HG03159 (cell line): ENCODE results near the gene SPSB4.
"Not testable (repeated sequence)": the region's sequence is repeated elsewhere in the genome, so short reads cannot be mapped to it uniquely, and the experiment has no call there.

Experiments used
- ATAC-seq: cut with Tn5 transposase; IDR thresholded peaks from one replicate; pipeline ENCODE4 v1.9.1; 2021; ENCODE audit warnings: mild to moderate bottlenecking, moderate library complexity; ENCODE audit not compliant: unreplicated experiment

Gene SPSB4

DNA sequence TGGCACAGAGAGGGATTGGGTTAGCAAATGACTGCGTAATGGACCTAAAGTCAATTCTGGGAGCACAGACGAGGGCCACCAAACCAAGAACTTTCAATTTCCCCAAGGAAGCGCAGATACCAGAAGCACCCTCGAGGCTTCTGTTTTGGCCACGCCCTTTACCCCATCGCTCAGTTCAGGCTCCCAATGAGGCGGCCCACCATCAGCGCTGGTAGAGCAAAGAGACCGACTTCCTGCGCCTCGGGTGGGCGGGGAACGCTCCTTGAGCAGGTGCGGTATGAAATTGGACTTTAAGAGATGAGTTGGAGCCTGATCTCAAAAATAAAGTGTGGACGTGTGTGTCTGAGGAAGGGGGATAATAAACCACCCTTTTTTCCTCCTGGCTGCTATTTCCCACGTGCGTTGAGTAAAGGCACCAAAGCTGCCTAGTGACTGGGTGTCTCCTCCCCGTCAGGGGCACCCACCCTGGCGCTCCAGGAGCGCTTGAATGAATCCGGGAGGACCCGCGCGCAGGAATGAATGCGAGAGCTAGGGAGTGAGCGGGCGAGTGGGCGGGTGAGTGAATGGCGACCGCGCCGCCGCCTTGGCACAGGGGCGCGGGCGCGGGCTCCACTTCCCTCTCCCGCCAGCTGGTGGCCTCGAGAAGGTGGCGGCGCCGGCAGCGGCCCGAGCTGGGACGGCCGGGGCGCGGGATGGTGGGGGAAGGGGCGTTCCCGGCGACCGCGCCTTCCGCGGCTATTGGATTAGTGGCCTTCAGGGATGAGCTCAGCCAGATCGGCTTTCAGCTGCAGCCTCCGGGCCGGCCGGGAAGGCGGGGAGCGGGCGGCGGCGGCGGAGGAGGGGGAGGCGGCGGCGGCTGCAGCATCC, at the start of gene SPSB4:
Gene SPSB4, plus strand, starts transcription at position 772 of the 867 bp plus-strand sequence. CDS start 14,758 bp downstream, outside the sequence.
- no peak for ATAC-seq

DNA sequence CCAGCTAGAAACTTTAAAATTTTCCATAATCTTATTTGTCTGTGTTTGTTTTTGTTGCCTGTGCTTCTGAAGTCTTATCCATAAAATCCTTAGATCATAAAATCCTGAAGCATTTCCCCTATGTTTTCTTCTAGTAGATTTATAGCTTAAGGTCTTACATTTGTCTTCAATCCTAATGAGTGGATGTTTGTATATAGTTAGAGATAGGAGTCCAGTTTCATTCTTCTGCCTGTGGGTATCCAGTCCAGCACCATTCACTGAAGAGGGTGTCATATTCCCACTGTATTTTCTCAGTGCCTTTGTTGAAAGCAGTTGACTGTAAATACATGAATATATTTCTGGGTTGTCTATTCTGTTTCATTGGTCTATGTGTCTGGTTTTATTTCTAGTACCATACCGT, 44.8 kb upstream of the SPSB4 start:
- no peak for ATAC-seq

DNA sequence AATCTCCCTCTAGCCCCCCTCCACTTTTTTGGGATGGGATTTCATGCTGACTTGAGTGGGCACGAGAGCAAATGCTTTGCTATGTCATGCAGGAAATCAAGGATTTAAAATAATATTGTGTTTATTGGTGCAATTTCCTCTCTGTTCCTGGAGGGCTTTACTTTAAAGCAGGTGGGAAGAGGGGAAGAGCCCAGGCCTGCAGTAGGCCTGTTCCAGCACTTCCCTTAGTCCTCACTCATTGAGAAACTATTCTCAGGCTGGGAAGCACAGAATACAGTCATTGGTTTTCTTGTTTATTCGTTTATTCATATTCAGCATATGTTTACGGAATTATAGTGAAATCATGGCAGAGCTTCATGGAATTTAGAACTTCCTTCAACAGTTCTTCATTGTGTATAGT, 41.7 kb upstream of the SPSB4 start:
- ATAC-seq: no peak

DNA sequence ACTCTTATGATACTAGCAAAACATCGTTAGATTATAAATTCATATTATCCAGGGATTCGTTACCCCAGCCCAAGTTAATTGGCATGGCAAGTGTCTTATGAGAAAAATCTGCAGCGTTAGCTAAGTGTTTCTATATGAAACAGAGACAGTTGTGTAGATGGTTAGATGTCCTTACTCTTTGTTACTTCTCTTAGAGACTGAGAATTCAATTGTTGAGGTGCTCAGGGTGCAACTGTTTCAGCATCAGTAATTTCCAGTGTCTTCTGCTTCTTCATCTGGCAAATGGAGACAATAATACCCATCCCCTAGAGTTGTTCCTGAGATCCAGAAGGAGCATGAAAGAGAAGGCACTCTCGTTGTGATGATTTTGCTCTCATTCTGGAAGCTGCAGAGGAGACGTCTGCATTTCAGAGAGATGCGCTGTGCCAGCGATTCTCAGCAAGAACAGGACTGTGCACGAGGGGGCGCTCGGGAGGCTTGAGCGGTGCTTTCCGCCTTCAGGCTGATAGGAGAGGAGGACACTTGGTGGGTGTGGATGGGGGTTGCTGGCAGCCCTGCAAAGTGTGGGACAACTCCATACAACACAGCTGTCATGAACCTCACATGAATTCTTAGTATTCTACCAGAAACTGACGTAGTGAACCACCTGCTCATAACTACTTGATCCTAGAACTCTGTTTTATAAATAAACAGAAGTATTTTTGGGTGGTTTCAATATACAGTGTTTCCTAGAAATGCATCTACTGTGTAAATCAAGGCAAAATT, 39.7 kb upstream of the SPSB4 start:
- ATAC-seq: peak; percentile 90

DNA sequence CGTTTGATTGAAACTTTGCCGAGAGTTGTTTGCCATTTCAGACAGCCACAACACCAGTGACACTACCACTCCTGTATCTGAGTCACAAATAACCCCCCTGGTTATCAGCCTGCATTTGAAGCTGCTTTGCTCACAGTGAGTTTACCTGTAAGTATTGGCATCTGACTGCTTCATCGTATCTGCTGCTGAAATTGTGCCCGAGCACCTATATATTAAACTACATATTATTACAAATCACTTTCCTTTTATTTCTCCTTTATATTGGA, 39.2 kb upstream of the SPSB4 start:
- ATAC-seq: no peak

DNA sequence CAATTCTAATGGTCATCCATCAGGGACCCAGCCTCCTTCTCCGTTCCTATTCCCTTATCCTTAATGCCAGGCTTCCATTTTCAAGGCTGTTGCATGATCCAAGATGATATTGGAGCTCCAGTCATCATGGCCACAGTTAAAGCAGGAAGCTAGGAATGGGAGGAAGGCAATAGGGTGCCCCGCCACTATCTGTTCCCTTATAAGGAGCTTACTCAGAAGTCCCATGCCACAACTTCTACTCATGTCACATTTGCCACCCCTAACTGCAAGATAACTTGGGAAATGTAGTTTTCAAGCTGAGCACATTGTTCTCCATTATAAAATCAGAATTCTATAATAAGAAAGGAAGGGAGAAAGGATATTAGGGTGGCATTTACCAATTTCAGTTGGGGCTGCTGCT, 38.6 kb upstream of the SPSB4 start:
- no peak for ATAC-seq

DNA sequence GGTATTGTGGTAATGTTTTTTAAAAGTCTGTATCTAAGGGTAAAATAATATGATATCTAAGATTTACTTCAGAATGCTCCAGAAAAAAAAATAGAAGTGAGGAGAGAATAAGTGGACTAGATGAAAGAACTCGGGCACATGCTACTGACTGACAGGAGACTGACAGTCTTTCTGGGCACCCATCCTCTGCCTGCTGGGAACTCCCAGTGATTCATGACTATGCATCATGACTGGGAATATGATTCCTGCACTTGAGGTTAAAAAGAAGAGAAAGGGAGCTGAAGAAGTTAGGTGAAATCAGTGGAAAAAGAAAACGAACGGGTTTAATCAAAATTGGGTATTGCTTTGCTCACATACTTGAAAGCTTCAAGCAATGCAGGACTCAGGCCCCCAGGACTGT, 35.7 kb upstream of the SPSB4 start:
- ATAC-seq: no peak

DNA sequence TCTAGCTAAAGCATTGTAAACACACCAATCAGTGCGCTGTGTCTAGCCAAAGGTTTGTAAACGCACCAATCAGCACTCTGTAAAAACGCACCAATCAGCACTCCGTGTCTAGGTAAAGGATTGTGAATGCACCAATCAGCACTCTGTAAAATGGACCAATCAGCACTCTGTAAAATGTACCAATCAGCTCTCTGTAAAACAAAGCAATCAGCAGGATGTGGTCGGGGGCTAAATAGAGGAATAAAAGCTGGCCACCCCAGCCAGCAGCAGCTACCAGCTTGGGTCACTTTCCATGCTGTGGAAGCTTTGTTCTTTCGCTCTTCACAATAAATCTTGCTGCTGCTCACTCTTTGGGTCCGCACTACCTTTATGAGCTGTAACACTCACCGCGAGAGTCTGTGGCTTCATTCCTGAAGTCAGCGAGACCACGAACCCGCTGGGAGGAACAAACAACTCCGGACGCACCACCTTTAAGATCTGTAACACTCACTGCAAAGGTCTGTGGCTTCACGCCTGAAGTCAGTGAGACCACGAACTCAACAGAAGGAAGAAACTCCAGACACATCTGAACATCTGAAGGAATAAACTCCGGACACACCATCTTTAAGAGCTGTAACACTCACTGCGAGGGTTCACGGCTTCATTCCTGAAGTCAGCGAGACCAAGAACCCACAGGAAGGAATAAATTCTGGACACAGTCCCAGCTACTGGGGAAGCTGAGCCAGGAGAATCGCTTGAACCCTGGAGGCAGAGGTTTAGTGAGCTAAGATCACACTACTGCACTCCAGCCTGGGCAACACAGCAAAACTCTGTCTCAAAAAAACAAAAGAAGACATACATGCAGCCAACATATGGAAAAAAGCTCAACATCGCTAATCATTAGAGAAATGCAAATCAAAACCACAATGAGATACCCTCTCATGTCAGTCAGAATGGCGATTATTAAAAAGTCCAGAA, 33.5 kb upstream of the SPSB4 start:
- ATAC-seq: not testable (repeated sequence)

DNA sequence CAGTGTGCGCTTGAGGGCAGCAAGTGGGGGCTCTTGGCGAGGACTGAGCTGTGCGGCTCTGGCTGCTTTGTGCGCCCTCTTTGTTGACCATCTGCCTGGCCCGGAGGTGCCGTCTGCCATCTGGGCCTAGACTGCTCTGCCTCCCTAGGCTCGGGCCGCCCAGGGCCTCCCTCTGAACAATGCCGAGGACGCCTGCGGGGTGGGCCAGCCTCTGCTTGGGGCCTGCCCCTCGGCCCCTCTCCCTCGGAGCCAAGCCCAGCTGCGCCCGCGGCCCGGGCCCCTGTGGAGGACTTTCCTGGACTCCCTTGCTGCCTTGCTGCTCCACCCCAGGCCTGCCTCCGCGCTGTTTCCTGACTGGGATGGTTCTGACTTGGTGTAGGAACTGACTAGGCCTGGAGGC, 31.9 kb upstream of the SPSB4 start:
- no peak for ATAC-seq

DNA sequence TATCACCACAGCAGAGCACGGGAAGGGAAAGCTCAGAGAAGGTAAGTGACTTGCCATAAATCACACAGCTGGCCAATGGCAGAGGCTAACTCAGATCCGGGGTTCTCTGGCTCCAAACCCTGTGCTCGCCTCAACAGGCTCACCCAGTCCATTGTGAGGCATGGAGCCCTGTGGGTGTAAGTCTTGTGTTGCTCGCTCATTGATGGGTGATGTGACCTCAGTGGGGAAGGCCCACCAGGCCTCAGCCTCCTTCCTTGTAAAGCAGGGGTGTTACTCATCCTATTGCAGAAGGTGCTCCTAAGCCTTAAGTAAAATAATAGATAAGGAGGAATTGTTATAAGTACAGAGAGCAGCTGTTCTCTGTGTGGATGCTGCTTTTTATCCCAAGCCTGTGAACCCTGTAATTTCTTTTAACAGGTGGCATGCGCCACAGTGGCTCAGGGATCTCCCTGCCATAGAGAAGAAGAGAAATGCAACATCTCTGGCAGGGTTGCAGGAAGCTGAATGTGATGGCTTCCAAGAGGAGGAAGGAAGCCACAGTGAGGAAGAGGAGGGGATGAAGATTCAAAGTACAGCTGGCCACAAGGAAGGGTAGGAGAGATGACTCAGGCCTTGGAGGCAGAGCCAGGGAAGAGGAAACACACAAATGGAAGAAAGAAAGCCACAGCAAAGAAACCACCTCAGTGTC, 30.9 kb upstream of the SPSB4 start:
- ATAC-seq: no peak

DNA sequence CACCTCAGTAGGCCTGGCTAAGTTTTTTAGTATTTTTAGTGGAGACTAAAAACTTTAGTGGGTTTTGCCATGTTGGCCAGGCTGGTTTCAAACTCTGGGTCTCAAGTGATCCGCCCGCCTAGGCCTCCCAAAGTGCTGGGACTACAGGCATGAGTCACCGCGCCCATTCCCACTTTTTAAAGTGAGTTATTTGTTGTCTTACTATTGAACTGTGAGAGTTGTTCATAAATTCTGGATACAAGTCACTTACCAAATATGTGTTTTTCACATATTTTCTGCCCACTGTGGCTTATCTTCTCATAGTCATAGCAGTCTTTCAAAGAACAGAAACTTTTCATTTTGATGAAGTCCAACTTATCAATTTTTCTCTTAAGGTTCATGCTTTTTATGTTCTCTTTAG, 29.9 kb upstream of the SPSB4 start:
- no peak for ATAC-seq

DNA sequence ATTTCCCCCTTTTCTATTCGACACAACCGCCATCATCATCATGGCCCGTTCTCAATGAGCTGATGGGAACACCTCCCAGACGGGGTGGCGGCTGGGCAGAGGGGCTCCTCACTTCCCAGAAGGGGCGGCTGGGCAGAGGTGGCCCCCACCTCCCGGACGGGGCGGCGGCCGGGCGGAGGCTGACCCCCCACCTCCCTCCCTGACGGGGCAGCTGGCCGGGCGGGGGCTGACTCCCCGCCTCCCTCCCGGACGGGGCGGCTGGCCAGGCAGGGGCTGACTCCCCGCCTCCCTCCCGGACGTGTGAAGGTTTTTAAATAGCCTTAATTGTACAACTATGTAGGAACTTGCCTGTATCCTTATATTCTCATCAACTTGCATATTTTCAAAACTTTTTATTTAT, 20.9 kb upstream of the SPSB4 start:
- no peak for ATAC-seq

DNA sequence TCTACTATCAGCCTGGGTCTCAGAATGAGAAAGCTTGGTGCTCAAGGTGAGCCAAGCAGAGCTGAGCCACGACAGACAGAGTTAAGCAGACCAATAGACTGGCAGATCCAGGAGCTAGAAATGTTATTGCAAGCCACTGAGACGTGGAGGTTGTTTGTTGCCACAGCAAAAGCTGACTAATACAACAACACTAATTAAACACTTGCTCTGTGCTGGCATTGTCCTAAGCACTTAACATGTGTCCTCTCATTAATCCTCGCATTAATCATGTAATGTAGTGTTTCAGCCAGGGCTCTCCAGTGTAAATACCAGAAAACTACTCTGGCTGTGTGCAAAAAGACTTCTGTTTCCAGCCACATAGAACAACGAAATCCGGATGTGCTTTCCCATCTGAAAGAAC, 11.6 kb upstream of the SPSB4 start:
- ATAC-seq: no peak

DNA sequence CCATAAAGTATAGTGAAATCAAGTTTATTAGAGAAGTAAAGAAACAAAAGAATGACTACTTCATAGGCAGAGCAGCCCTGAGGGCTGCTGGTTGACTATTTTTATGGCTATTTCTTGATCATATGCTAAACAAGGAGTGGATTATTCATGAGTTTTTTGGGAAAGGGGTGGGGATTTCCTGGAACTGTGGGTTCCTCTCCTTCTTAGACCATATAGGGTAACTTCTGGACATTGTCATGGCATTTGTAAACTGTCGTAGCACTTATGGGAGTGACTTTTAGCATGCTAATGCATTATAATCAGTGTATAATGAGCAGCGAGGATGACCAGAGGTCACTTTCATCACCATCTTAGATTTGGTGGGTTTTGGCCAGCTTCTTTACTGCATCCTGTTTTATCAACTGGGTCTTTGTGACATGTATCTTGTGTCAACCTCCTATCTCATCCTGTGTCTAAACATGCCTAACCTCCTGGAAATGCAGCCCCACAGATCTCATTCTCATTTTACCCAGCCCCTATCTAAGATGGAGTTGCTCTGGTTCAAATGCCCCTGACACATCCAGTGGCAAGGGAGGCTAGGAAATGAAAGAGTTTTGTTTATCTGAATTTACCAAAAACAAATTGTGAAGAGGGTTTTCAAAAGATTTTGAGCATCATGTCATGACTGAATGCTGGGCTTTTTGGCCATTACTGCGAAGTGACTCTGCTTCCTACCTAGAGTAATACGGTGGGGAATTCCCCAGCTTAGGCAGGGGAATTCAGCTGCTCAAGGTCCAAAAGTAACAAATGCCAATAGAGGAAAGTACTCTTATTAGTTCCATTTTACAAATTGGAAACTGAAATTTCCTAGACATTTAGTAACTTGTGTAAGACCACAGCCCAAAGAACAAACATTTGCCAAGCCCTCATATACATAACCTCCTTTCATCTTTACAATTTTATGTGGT, 6.2 kb upstream of the SPSB4 start:
- no peak for ATAC-seq

DNA sequence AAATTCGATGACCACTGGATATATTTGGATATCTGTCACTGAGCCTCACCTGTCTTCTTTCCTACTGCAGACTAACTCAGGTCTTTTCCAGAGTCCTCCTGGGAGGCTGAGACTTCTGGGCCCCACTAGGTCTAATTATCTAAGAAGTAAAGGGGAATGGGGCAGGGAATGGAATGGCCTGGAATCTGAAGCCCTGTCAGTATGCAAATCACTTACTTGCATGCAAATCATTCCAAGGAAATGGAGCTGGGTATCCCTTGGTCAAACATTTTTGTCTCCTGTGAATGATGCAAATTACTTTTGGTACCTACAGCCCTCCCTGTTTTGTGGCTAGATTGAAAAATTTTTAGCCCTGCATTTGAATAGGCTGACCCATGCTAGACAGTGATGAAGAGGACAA, 5.3 kb upstream of the SPSB4 start:
- no peak for ATAC-seq

DNA sequence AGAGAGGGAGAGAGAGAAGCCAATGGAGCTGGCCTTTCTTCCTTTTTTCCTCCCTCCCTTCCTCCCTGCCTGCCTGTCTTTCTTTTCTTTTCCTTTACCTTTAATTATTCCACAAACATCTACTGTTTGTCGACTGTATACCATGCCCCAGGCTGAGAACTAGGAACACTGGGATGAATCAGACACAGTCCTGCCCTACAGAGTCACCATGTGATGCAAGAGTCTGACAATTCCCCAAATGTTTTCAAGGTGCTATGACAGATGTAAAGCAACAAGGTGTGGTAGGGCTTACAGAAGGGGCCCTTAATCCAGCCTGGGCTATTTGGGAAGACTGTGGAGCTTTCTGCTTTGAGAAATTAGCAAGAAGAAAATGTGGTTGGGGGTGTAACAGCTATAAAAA, 4.0 kb upstream of the SPSB4 start:
- ATAC-seq: no peak

DNA sequence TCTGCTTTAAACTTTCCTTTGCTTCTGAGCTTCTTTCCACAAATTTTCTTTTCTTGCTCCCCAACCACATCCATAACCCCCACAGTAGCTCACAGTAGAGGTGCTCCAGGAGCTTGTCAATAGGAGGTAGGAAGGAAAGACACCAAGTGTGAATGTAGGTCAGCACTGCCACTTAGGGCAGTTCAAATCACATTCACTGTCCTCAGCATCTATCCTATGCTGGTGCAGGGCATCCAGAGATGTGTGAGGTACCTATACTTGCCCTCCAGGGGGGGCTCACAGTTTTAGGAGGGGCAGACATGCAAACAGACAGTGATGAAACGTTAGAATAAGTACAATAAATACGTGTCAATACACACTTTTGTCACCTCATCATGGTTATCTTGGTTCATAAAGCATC, 1.5 kb upstream of the SPSB4 start:
- no peak for ATAC-seq

DNA sequence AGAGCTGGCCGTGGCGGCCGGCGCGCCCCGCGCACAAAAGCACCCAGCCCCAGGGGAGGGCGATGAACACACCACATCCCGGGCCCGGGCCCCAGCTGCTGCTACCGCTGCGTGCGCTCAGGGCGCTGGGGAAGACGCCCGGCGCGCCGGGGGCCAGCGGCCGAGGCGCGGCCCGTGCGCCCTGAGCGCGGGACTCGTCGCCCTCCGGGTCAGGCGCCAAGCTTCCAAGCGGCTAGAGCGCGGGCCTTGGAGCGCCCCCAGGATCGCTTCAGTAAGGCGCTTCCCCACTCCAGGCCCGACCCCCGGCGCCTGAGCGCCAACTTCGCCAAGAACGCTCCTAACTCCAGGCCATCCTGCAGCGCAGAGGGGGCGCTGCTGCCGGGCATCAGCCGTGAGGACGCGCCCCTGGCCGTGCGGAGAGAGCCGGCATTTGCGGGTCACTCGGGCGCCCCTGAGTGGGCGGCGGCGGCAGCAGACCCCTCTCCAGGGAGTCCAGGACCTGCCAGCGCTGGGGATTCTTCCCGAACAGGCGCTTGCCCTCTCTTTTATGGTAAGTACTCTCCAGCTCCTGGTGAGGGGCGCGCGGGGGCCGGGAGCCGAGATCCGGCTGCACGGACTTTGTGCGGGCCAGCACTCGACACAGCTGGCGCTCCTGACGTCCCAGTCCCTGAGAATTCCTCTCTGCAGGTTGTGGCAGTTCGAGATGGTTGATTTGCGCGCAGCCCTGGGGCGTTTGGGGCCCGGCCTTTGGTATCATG, 475 bp downstream of the SPSB4 start:
- no peak for ATAC-seq
